NCI-H2081 treated with DMSO at 0.1 percent for 48 hours (cell line): ENCODE data around the gene IL12A.

Experiments used
- DNase-seq: peaks from one replicate; lab custom pipeline; 2025; lab: John Stamatoyannopoulos, UW

The IL12A gene

GRCh38 chr3:160027541-160028195, 39.0 kb downstream of the IL12A start:
- DNase-seq: no peak

DNA sequence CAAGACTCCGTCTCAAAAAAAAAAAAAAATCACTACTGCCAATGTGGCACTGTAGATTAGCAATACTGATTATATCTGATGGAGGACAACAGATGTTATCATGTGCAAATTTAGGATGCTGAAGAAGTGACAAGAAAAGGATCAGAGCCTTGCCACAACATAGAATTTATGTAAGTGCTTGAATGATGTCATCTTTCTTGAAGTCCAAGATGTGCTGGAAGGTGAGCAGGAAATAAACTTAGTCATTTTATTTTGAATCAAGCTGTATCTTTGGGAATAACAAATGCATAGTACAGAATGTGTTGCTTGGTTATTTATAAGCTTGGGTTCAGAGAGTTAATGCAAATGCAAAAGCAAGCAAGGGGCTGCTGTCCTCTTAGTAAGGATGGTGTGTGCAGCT, 47.1 kb downstream of the IL12A start:
- no peak for DNase-seq

DNA sequence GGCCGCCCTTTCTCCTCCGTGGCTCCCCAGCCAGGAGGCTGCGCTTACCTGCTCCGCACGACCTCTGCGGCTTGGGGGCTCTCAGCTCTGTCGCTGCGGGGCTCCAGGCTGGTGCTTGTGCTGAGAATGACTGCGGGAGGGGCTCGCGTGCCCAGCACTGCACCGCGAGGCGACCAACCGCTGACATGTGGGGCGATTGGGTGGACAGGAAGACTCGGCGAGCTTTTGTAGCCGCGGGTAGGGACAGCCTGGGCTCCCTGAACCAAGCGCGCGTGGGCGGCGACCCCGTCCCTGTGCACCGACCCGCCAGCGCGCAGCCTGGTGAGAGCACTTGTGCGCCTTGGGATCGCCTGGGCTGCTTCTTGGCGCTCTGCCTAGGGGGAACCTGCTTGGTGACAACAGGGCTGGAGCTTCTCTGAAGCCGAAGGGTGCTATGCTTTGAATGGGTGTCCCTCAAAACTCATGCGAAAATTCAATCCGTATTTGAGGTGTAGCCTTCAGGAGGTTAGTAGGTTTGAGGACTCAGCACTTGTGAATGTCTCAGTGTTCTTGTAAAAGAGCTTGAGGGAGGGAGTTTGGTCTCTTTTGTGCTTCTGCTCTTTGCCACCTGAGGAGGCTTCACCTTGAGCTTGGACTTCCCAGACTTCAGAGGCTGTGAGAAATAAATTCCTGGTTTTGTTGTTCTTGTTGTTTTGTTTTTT, 50.4 kb downstream of the IL12A start:
- no peak for DNase-seq

- no peak for DNase-seq
These were observed 51.5 kb downstream of the IL12A start for GRCh38 chr3:160040181-160040580.

- DNase-seq: no peak
These were observed 52.8 kb downstream of the IL12A start for GRCh38 chr3:160041465-160041864.

DNA sequence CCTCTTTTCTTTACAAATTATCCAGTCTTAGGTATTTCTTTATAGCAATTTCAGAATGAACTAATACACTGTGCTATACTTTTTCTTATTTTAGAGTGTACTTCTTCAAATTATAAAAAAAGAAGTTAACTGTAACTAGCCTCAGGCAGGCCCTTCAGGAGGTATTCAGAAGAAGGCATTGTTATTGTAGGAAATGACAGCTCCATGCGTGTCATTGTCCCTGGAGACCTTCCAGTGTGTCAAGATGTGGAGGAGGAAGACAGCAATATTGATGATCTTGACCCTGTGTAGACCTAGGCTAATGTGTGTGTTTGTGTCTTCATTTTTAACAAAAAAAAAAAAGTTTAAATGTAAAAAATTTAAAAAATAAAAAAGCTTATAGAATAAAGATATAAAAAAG, 55.5 kb downstream of the IL12A start:
- DNase-seq: no peak
